ENCODE data around the gene SLC1A7.

GRCh38 chr1:53112861-53113260, 29.6 kb downstream of the SLC1A7 start:
- TF ChIP-seq CTCF (IDR thresholded peaks at IDR 0.05): no peak
- TF ChIP-seq EP300 (IDR thresholded peaks at IDR 0.05): no peak
- no peak for TF ChIP-seq POLR2A (IDR thresholded peaks at IDR 0.05)
- TF ChIP-seq POLR2AphosphoS5 (IDR thresholded peaks at IDR 0.05): no peak

Measured in stomach (tissue), 4 donors.